ENCODE results near the gene SPI1.

GRCh38 chr11:47394322-47395222, 16.2 kb upstream of the SPI1 start:
- TF ChIP-seq POLR2A (IDR thresholded peaks at IDR 0.05): peak in 2 of 3 donors; percentile 18 to 46
- TF ChIP-seq, protein P1, sequence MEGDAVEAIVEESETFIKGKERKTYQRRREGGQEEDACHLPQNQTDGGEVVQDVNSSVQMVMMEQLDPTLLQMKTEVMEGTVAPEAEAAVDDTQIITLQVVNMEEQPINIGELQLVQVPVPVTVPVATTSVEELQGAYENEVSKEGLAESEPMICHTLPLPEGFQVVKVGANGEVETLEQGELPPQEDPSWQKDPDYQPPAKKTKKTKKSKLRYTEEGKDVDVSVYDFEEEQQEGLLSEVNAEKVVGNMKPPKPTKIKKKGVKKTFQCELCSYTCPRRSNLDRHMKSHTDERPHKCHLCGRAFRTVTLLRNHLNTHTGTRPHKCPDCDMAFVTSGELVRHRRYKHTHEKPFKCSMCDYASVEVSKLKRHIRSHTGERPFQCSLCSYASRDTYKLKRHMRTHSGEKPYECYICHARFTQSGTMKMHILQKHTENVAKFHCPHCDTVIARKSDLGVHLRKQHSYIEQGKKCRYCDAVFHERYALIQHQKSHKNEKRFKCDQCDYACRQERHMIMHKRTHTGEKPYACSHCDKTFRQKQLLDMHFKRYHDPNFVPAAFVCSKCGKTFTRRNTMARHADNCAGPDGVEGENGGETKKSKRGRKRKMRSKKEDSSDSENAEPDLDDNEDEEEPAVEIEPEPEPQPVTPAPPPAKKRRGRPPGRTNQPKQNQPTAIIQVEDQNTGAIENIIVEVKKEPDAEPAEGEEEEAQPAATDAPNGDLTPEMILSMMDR (IDR thresholded peaks at IDR 0.05): no peak

Data from body of pancreas (tissue), 4 donors.